ENCODE results near the gene INPP5J. TPM values are rescaled to one million over a fixed set of nuclear protein-coding genes. Genes with fewer than 3 reads are reported as not detected.

INPP5J gene
- polyA plus RNA-seq, 1 donor (not counting 4 experiments of a cell fraction or from before 2014, with no cell fraction given) = 0.22 TPM

- Histone ChIP-seq H3K9me3 (ENCODE audit: control insufficient read depth, low read depth, low read length) (no peaks in the 10 kb centered on the region), H3K9ac (ENCODE audit: control insufficient read depth, extremely low read depth, insufficient read depth, low read length) (no peak overlapping the region), H2AFZ (ENCODE audit: control insufficient read depth, low read length) (no peak overlapping the region), H3K4me2 (ENCODE audit: control insufficient read depth, extremely low read depth, insufficient read depth, low read depth, low read length) (no peak overlapping the region), H3K27ac (ENCODE audit: control insufficient read depth, insufficient read depth, low read length) (no peak overlapping the region), H3K9me1 (ENCODE audit: control insufficient read depth, extremely low read depth, insufficient read depth, low read length) (no peaks in the 10 kb centered on the region), H4K20me1 (ENCODE audit: control insufficient read depth, extremely low read depth, insufficient read depth, low read length) (peaks cover 5% of the 10 kb centered on the region), H3K4me1 (ENCODE audit: control insufficient read depth, extremely low read depth, insufficient read depth, low read length) (no peaks in the 10 kb centered on the region), H3K27me3 (ENCODE audit: control insufficient read depth, extremely low read depth, insufficient read depth, low read length) (no peaks in the 10 kb centered on the region), H3K36me3 (ENCODE audit: control insufficient read depth in 2 of 2, extremely low read depth in 1 of 2, insufficient read depth in 2 of 2, low read length in 2 of 2) (peaks cover 67 to 74% of the 10 kb centered on the region in 2 experiments), H3K79me2 (ENCODE audit: control insufficient read depth, insufficient read depth, low read length) (peaks cover 3% of the 10 kb centered on the region), H3K4me3 (ENCODE audit: control insufficient read depth in 2 of 3, extremely low read depth in 1 of 3, insufficient read depth in 2 of 3, low read depth in 1 of 3, low read length in 3 of 3) (no peak overlapping the region)
- DNase-seq (ENCODE audit: low read depth, low spot score) = no peak
- no peak for TF ChIP-seq EZH2 (IDR thresholded peaks at IDR 0.05; ENCODE audit: low read length)
- TF ChIP-seq CTCF (optimal IDR thresholded peaks at IDR 0.05 in 1 of 3, IDR thresholded peaks at IDR 0.05 in 1 of 3, conservative IDR thresholded peaks at IDR 0.05 in 1 of 3; ENCODE audit: extremely low read depth in 1 of 3, insufficient read depth in 2 of 3, low read length in 3 of 3) = no peak
- no peak for FAIRE-seq
- dilution Hi-C loops (cut with MboI; ENCODE audit: extremely low pct_ligation_motif_present, low sequenced_read_pairs) = no loop called here
Observed at GRCh38 chr22:31097941-31098631, 24.7 kb upstream of the INPP5J start.

GRCh38 chr22:31098632-31099110 lies 24.1 kb upstream of the INPP5J start:
- DNase-seq (ENCODE audit: low read depth, low spot score) (no peak), FAIRE-seq (no peak)
- H3K9ac ChIP-seq (ENCODE audit: control insufficient read depth, extremely low read depth, insufficient read depth, low read length) = no peak overlapping the region
- dilution Hi-C loops (cut with MboI; ENCODE audit: extremely low pct_ligation_motif_present, low sequenced_read_pairs) = no loop called here
- H4K20me1 ChIP-seq (ENCODE audit: control insufficient read depth, extremely low read depth, insufficient read depth, low read length) = peaks cover 6% of the 10 kb centered on the region
- peaks cover 67 to 74% of the 10 kb centered on the region in 2 experiments for H3K36me3 ChIP-seq (ENCODE audit: control insufficient read depth in 2 of 2, extremely low read depth in 1 of 2, insufficient read depth in 2 of 2, low read length in 2 of 2)
- H3K4me3 ChIP-seq (ENCODE audit: control insufficient read depth in 2 of 3, extremely low read depth in 1 of 3, insufficient read depth in 2 of 3, low read depth in 1 of 3, low read length in 3 of 3) = no peak overlapping the region
- no peaks in the 10 kb centered on the region for H3K9me1 ChIP-seq (ENCODE audit: control insufficient read depth, extremely low read depth, insufficient read depth, low read length)
- no peaks in the 10 kb centered on the region for H3K9me3 ChIP-seq (ENCODE audit: control insufficient read depth, low read depth, low read length)
- H3K4me1 ChIP-seq (ENCODE audit: control insufficient read depth, extremely low read depth, insufficient read depth, low read length) = no peaks in the 10 kb centered on the region
- no peak overlapping the region for H3K4me2 ChIP-seq (ENCODE audit: control insufficient read depth, extremely low read depth, insufficient read depth, low read depth, low read length)
- peaks cover 3% of the 10 kb centered on the region for H3K79me2 ChIP-seq (ENCODE audit: control insufficient read depth, insufficient read depth, low read length)
- H3K27ac ChIP-seq (ENCODE audit: control insufficient read depth, insufficient read depth, low read length) = no peak overlapping the region
- TF ChIP-seq EZH2 (IDR thresholded peaks at IDR 0.05; ENCODE audit: low read length) = no peak
- TF ChIP-seq CTCF (optimal IDR thresholded peaks at IDR 0.05 in 1 of 3, IDR thresholded peaks at IDR 0.05 in 1 of 3, conservative IDR thresholded peaks at IDR 0.05 in 1 of 3; ENCODE audit: extremely low read depth in 1 of 3, insufficient read depth in 2 of 3, low read length in 3 of 3) = no peak
- no peak overlapping the region for H2AFZ ChIP-seq (ENCODE audit: control insufficient read depth, low read length)
- H3K27me3 ChIP-seq (ENCODE audit: control insufficient read depth, extremely low read depth, insufficient read depth, low read length) = no peaks in the 10 kb centered on the region

All from keratinocyte (primary cell).